ENCODE data around the gene SCN5A. TPM values are rescaled to one million over a fixed set of nuclear protein-coding genes. Genes with fewer than 3 reads are reported as not detected.

Gene SCN5A
- total and polyA plus RNA-seq, 2 of the 8 experiments (the other 6 are each of a cell fraction or from before 2014, with no cell fraction given) = 4.8 to 11.4 TPM

GRCh38 chr3:38588371-38588971, 61.0 kb downstream of the SCN5A start:
- no peak overlapping the region for H2BK20ac ChIP-seq (ENCODE audit: low read length)
- TF ChIP-seq PHF8 (conservative IDR thresholded peaks at IDR 0.05; ENCODE audit: low read depth, low read length) (no peak), TBP (IDR thresholded peaks at IDR 0.05; ENCODE audit: low read depth, low read length) (no peak), KDM4A (IDR thresholded peaks at IDR 0.05; ENCODE audit: low read depth, low read length, severe bottlenecking) (no peak), SUZ12 (IDR thresholded peaks at IDR 0.05; ENCODE audit: low read length) (no peak), CEBPB (IDR thresholded peaks at IDR 0.05; ENCODE audit: low read depth, low read length) (no peak), BCL11A (IDR thresholded peaks at IDR 0.05; ENCODE audit: low read depth in 2 of 2, low read length in 2 of 2) (no peak), TCF12 (IDR thresholded peaks at IDR 0.05; ENCODE audit: low read depth, low read length) (no peak), CBX8 (IDR thresholded peaks at IDR 0.05; ENCODE audit: borderline replicate concordance, low read depth, low read length) (no peak), ZNF274 (IDR thresholded peaks at IDR 0.05; ENCODE audit: borderline replicate concordance, extremely low read depth, low read length) (no peak), KDM1A (IDR thresholded peaks at IDR 0.05; ENCODE audit: borderline replicate concordance, low read length) (no peak), CTBP2 (IDR thresholded peaks at IDR 0.05; ENCODE audit: borderline replicate concordance, insufficient read depth, insufficient read length, low read length) (no peak), YY1 (IDR thresholded peaks at IDR 0.05; ENCODE audit: low read depth, low read length) (no peak), RFX5 (IDR thresholded peaks at IDR 0.05; ENCODE audit: borderline replicate concordance, low read depth, low read length) (no peak)

More at GRCh38 chr3:38588371-38588971, 61.0 kb downstream of the SCN5A start:
- Histone ChIP-seq H3K36me3 (ENCODE audit: control insufficient read depth in 2 of 4, insufficient read depth in 4 of 4, low read length in 3 of 4) (0 out of 8 replicates have a peak, but pooled peaks cover 0 to 2% (median 0%) of the 10 kb centered on the region in 4 experiments), H3K9me3 (ENCODE audit: insufficient read depth in 2 of 2, low read depth in 1 of 2, low read length in 1 of 2) (no peaks in the 10 kb centered on the region), H3K4me2 (ENCODE audit: insufficient read depth in 1 of 2, low read depth in 2 of 2, low read length in 2 of 2) (no peak overlapping the region), H3K4ac (replicated peaks; ENCODE audit: insufficient read length, low read depth, low read length) (no peak overlapping the region), H4K8ac (ENCODE audit: extremely low read depth, insufficient read depth, low read length) (no peak overlapping the region), H4K91ac (replicated peaks; ENCODE audit: insufficient read length, low read length) (no peak overlapping the region), H2BK15ac (ENCODE audit: low read length) (no peak overlapping the region), H4K5ac (ENCODE audit: insufficient read length, low read depth, low read length) (no peak overlapping the region), H3K79me1 (ENCODE audit: low read depth, low read length) (no peaks in the 10 kb centered on the region), H3K27me3 (replicated peaks in 1 of 4; ENCODE audit: control insufficient read depth in 3 of 4, extremely low read depth in 1 of 4, insufficient read depth in 3 of 4, low read length in 3 of 4) (no peaks in the 10 kb centered on the region), H4K20me1 (replicated peaks in 1 of 2; ENCODE audit: control insufficient read depth in 1 of 2, insufficient read depth in 2 of 2, low read length in 2 of 2) (no peaks in the 10 kb centered on the region), H2AK5ac (ENCODE audit: low read depth, low read length) (no peak overlapping the region), H2BK5ac (ENCODE audit: low read depth, low read length) (no peak overlapping the region), H2BK120ac (replicated peaks; ENCODE audit: low read depth, low read length) (no peak overlapping the region), H3K4me3 (ENCODE audit: extremely low read depth in 1 of 4, insufficient read depth in 2 of 4, low read depth in 3 of 4, low read length in 4 of 4) (no peak overlapping the region), H2BK12ac (ENCODE audit: low read depth, low read length) (no peak overlapping the region), H3K4me1 (replicated peaks in 1 of 4; ENCODE audit: control insufficient read depth in 3 of 4, insufficient read depth in 4 of 4, low read length in 3 of 4) (no peaks in the 10 kb centered on the region), H3K14ac (ENCODE audit: insufficient read length) (no peak overlapping the region), H3K56ac (replicated peaks; ENCODE audit: insufficient read length, low read depth, low read length) (no peak overlapping the region), H3K23me2 (ENCODE audit: low read depth, low read length) (peaks cover 2% of the 10 kb centered on the region; the same call in 1 of the 2 replicates), H2AFZ (ENCODE audit: low read length) (no peak overlapping the region), H3K18ac (ENCODE audit: extremely low read depth, low read length) (no peak overlapping the region), H3K23ac (ENCODE audit: insufficient read length) (no peak overlapping the region), H3K9ac (replicated peaks in 1 of 4; ENCODE audit: extremely low read depth in 1 of 4, low read depth in 3 of 4, low read length in 3 of 4) (no peak overlapping the region), H3K27ac (ENCODE audit: low read depth, low read length) (no peak overlapping the region), H3K79me2 (ENCODE audit: control insufficient read depth in 1 of 2, insufficient read depth in 2 of 2, low read length in 2 of 2) (no peaks in the 10 kb centered on the region)
- no peak for FAIRE-seq
- POLR2A ChIA-PET (ENCODE audit: partially characterized antibody) = interaction anchor here (1.1 kb wide), 1 partner anchor 12 kb away, joined by 3 read pairs; no protein-coding TSS in a partner anchor
- 63% methylated on average over 10 of the region's 10 CpGs; no CpG with 5 or more reads in 1 of the 2 experiments for WGBS, 2 experiments (ENCODE audit: extremely low coverage in 1 of 2, insufficient coverage in 1 of 2, insufficient read length in 1 of 2, insufficient replicate concordance in 2 of 2, low coverage in 1 of 2, low lambda C conversion rate in 2 of 2, missing lambda C conversion rate in 1 of 2)
- CTCF ChIA-PET (ENCODE audit: partially characterized antibody) = interaction anchor here (0.6 to 2.3 kb wide), 5 partner anchors 14 to 67 kb away, joined by 3 to 9 read pairs (median 5); no protein-coding TSS in a partner anchor
- DNase-seq (ENCODE audit: low read depth in 1 of 2, low spot score in 2 of 2) = peak in 1 of 2 experiments; percentile 32
